WI38 (cell line): Measurements from ENCODE around the gene IRX2.

Experiments used
- H3K4me3 ChIP-seq: 2 replicates; pipeline ENCODE4 v1.5.1; 2011; ENCODE audit warnings: low read depth, mild to moderate bottlenecking, control low read depth, low read length
- CTCF ChIP-seq: IDR thresholded peaks from 2 replicates; pipeline ENCODE4 v1.5.1; 2012; ENCODE audit warnings: low read depth, mild to moderate bottlenecking, control low read depth, low read length

The IRX2 gene

DNA sequence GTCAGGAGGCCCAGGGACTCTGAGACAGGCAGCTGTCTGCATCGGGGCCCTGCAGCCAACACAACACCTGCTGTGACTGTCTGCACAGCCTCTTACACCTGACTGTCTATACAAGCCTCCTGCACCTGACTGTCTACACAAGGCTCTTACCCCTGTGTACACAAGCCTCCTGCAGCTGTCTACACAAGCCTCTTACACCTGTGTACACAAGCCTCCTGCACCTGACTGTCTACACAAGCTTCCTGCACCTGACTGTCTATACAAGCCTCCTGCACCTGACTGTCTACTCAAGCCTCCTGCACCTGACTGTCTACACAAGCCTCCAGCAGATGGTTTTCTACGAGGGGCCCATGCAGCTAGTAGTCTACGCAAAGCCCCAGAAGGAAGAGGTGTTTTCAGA lies 18.6 kb downstream of the IRX2 start:
- no peak overlapping the region for H3K4me3 ChIP-seq
- TF ChIP-seq CTCF = no peak

GRCh38 chr5:2732004-2732403 lies 19.5 kb downstream of the IRX2 start:
- H3K4me3 ChIP-seq = no peak overlapping the region
- TF ChIP-seq CTCF = no peak

DNA sequence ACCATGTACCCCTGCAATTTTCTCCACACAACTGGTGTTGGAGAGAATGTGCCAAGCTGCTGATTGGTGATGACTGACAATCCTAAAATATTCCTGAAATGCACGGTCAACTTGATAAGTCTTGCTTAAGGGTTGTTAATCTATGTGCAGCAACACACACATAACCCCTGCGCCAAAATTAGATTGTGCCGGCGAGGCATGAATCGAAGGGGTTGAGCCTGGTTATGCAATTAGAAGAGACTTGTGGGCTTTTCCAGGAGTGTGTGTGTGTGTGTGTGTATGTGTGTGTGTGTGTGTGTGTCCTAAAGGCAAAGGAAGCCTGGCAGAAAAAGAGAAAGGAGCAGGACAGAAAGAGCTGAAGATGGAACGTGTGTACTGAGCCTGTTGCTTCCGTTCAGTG lies 22.3 kb downstream of the IRX2 start:
- no peak for TF ChIP-seq CTCF
- no peak overlapping the region for H3K4me3 ChIP-seq

GRCh38 chr5:2727550-2727949 lies 23.9 kb downstream of the IRX2 start:
- no peak overlapping the region for H3K4me3 ChIP-seq
- TF ChIP-seq CTCF = no peak

- no peak overlapping the region for H3K4me3 ChIP-seq
- no peak for TF ChIP-seq CTCF
Measured at GRCh38 chr5:2725980-2726765, 25.3 kb downstream of the IRX2 start.

DNA sequence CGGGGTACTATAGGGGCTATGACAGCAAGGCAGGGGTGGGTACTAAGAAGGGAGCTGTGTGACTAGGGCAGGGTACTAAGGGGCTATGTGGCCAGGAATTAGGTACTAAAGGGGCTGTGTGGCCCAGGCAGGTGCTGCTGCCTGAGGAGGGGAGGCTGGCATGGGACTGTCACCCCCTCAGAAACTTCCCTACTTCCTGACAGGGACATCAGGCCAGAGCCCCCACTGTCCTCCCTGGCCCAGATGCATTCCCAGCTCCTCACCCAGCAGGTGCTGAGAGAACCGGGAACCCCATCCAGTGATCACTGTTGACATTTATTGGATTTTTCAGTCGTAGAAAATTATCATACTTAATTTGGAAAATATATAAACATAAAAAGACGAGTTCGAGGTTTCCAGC lies 26.6 kb downstream of the IRX2 start:
- no peak for TF ChIP-seq CTCF
- H3K4me3 ChIP-seq = no peak overlapping the region

- TF ChIP-seq CTCF = no peak
- no peak overlapping the region for H3K4me3 ChIP-seq
Measured at GRCh38 chr5:2724031-2724581, 27.4 kb downstream of the IRX2 start.
